HepG2 (cell line): ENCODE data around the gene LTA4H. TPM values are rescaled to one million over a fixed set of nuclear protein-coding genes. Genes with fewer than 3 reads are reported as not detected.
A peak's percentile ranks its signal among the peaks of the same experiment; 100 is the strongest.

Experiments used
- ARNT2 ChIP-seq: sonication (generic); formaldehyde crosslinking; IDR thresholded peaks from 2 replicates; pipeline ENCODE4 v1.8.0; 2022; ENCODE audit warnings: mild to moderate bottlenecking, low read depth, missing genetic modification reagents, moderate library complexity
- ATM ChIP-seq: fragments of 450-650 bp; IDR thresholded peaks from 2 replicates; pipeline ENCODE4 v1.7.1; 2017; ENCODE audit warnings: mild to moderate bottlenecking, borderline replicate concordance
- CHD4 ChIP-seq: fragments of 200-600 bp; sonication (generic); IDR thresholded peaks from 2 replicates; pipeline ENCODE4 v1.7.0; 2017; ENCODE audit warnings: mild to moderate bottlenecking, low read length, borderline replicate concordance
- GATAD1 ChIP-seq: IDR thresholded peaks from 2 replicates; pipeline ENCODE4 v1.6.1; 2016; ENCODE audit warnings: missing genetic modification reagents, missing compliant biosample characterization
- GFI1 ChIP-seq: sonication (generic); formaldehyde crosslinking; IDR thresholded peaks from 2 replicates; pipeline ENCODE4 v1.5.0; 2020; ENCODE audit warnings: missing genetic modification reagents, mild to moderate bottlenecking, borderline replicate concordance
- MXI1 ChIP-seq: IDR thresholded peaks from 3 replicates; pipeline ENCODE4 v1.6.1; 2012; ENCODE audit warnings: low read depth, low read length, inconsistent platforms, borderline replicate concordance
- NFKBIZ ChIP-seq: IDR thresholded peaks from 2 replicates; pipeline ENCODE4 v1.6.1; 2018; ENCODE audit warnings: missing genetic modification reagents, missing compliant biosample characterization
- REXO4 ChIP-seq: sonication (generic); formaldehyde crosslinking; IDR thresholded peaks from 2 replicates; pipeline ENCODE4 v1.8.0; 2022; ENCODE audit warnings: missing genetic modification reagents, mild to moderate bottlenecking, borderline replicate concordance
- RFX5 ChIP-seq: IDR thresholded peaks from 2 replicates; pipeline ENCODE4 v1.6.1; 2011; ENCODE audit warnings: low read depth, low read length, improper control_type of control experiment
- RNF2 ChIP-seq: fragments of 450-650 bp; conservative IDR thresholded peaks from 2 replicates; pipeline ENCODE4 v1.6.1; 2016; ENCODE audit warnings: low read depth
- SOX13 ChIP-seq, 3 experiments: fragments of 450-650 bp in 1 of 3; sonication (generic) in 1 of 3; formaldehyde crosslinking in 1 of 3; IDR thresholded peaks in 2 of 3; conservative IDR thresholded peaks in 1 of 3; 2 replicates each; pipeline versions ENCODE4 v1.5.0 to v1.6.1; 2016 to 2020; ENCODE audit warnings: antibody characterized with exemption in 1 of 3, mild to moderate bottlenecking in 1 of 3, missing compliant biosample characterization in 1 of 3, missing genetic modification reagents in 1 of 3, moderate library complexity in 1 of 3
- TBX2 ChIP-seq: sonication (generic); formaldehyde crosslinking; IDR thresholded peaks from 2 replicates; pipeline ENCODE4 v1.5.0; 2020; ENCODE audit warnings: missing genetic modification reagents, mild to moderate bottlenecking, borderline replicate concordance
- ZGPAT ChIP-seq: IDR thresholded peaks from 2 replicates; pipeline ENCODE4 v1.6.1; 2016; ENCODE audit warnings: mild to moderate bottlenecking
- ZKSCAN8 ChIP-seq: IDR thresholded peaks from 2 replicates; pipeline ENCODE4 v1.6.1; 2016; ENCODE audit warnings: borderline replicate concordance, missing genetic modification reagents, missing compliant biosample characterization
- ZNF12 ChIP-seq: sonication (generic); formaldehyde crosslinking; IDR thresholded peaks from 2 replicates; pipeline ENCODE4 v1.5.0; 2020; ENCODE audit warnings: missing genetic modification reagents
- ZNF569 ChIP-seq: sonication (generic); formaldehyde crosslinking; IDR thresholded peaks from 2 replicates; pipeline ENCODE4 v1.5.0; 2020; ENCODE audit warnings: mild to moderate bottlenecking, missing genetic modification reagents, moderate library complexity, borderline replicate concordance
- ZNF605 ChIP-seq: sonication (generic); formaldehyde crosslinking; IDR thresholded peaks from 2 replicates; pipeline ENCODE4 v1.8.0; 2022; ENCODE audit warnings: mild to moderate bottlenecking, missing genetic modification reagents
- ZNF619 ChIP-seq: sonication (generic); formaldehyde crosslinking; IDR thresholded peaks from 2 replicates; pipeline ENCODE4 v1.4.0; 2020; ENCODE audit warnings: mild to moderate bottlenecking, missing genetic modification reagents
- ZNF670 ChIP-seq: sonication (generic); formaldehyde crosslinking; IDR thresholded peaks from 2 replicates; pipeline ENCODE4 v1.8.0; 2022; ENCODE audit warnings: mild to moderate bottlenecking, missing genetic modification reagents, borderline replicate concordance
- ZNF75D ChIP-seq: sonication (generic); formaldehyde crosslinking; IDR thresholded peaks from 2 replicates; pipeline ENCODE4 v1.8.1; 2023; ENCODE audit warnings: missing genetic modification reagents, mild to moderate bottlenecking, borderline replicate concordance
- ZNF777 ChIP-seq: sonication (generic); formaldehyde crosslinking; IDR thresholded peaks from 2 replicates; pipeline ENCODE4 v1.4.0; 2020; ENCODE audit warnings: missing genetic modification reagents
- ZNF790 ChIP-seq: sonication (generic); formaldehyde crosslinking; IDR thresholded peaks from 2 replicates; pipeline ENCODE4 v1.8.0; 2022; ENCODE audit warnings: missing genetic modification reagents, mild to moderate bottlenecking, borderline replicate concordance
- ZNF83 ChIP-seq: sonication (generic); formaldehyde crosslinking; IDR thresholded peaks from 2 replicates; pipeline ENCODE4 v1.4.0; 2020; ENCODE audit warnings: missing genetic modification reagents, mild to moderate bottlenecking, borderline replicate concordance
- ZSCAN9 ChIP-seq: IDR thresholded peaks from 2 replicates; pipeline ENCODE4 v1.6.1; 2016; ENCODE audit warnings: borderline replicate concordance
- ZZZ3 ChIP-seq: sonication (generic); formaldehyde crosslinking; IDR thresholded peaks from 2 replicates; pipeline ENCODE4 v1.4.0; 2020; ENCODE audit warnings: missing genetic modification reagents, mild to moderate bottlenecking, borderline replicate concordance
- polyA plus RNA-seq, 8 experiments: library from polyadenylated mRNA; depleted of rRNA in 3 of 8; stranded (reverse) in 7 of 8; unstranded in 1 of 8; fragments of >200 nt; fragmentation: Illumina TruSeq in 4 of 8; extraction: Trizol in 4 of 8; gene quantifications; 2 replicates each; pipeline versions ENCODE4 v1.2.1 to v1.2.3, GENCODE V29; 2011 to 2016; ENCODE audit warnings: low read depth in 4 of 8, missing spikeins in 1 of 8, mixed read lengths in 1 of 8; ENCODE audit not compliant: insufficient read depth in 1 of 8
- total RNA-seq, 5 experiments: library from RNA; depleted of rRNA; stranded (reverse); fragments of >200 nt; fragmentation: Illumina TruSeq; extraction: Trizol; gene quantifications; 2 replicates each; pipeline ENCODE4 v1.2.3, GENCODE V29; 2016; ENCODE audit warnings: low read depth in 1 of 5
- TF ChIP-seq, protein P1 (sequence below): sonication (generic); formaldehyde crosslinking; IDR thresholded peaks from 2 replicates; pipeline ENCODE4 v1.4.0; 2020; ENCODE audit warnings: mild to moderate bottlenecking, missing genetic modification reagents, borderline replicate concordance
- TF ChIP-seq, protein P2 (sequence below): sonication (generic); formaldehyde crosslinking; IDR thresholded peaks from 2 replicates; pipeline ENCODE4 v1.9.0; 2021; ENCODE audit warnings: missing genetic modification reagents, borderline replicate concordance

Gene LTA4H
- total and polyA plus RNA-seq, 2 of the 13 experiments (the other 11 are each of a cell fraction or from before 2014, with no cell fraction given) = 87.5 to 90.4 TPM

DNA sequence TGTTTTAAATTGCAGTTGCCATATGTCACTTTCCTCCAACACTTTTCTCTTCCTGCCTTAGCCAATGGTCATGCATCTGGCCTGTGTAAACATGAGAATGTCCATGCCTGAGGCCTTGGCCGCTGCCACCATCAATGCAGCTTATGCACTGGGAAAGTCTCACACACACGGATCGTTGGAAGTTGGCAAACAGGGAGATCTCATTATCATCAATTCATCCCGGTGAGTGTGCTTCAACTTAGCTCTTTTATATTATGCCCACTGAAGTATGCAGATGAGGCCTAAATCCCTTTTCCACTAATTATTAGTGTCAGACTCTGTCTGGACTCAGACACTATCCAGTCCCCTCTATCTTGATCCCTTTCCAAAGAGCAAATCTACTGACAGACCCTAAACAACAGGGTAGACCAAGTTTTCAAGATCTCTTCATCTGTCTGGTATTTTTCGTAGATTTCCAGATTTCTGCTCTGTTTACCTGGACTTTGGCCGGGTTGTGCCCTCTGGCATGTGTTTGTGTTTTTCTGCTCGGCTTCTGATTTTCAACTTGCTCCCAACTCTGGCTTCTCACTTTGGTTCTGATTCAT is 69.0 kb downstream of the LTA4H start (continued):
- peak; percentile 41; the same call in 1 of the 2 replicates for TF ChIP-seq CHD4
- TF ChIP-seq ARNT2 (CRISPR knock-in tag) = no peak
- TF ChIP-seq ZNF569 (CRISPR knock-in tag) = no peak
- TF ChIP-seq ZNF777 = no peak
- TF ChIP-seq ATM = no peak
- TF ChIP-seq REXO4 (CRISPR knock-in tag) = no peak
- peak; percentile 36; the same call in 1 of the 2 replicates for TF ChIP-seq ZSCAN9 (CRISPR knock-in tag)
- TF ChIP-seq, protein P1, sequence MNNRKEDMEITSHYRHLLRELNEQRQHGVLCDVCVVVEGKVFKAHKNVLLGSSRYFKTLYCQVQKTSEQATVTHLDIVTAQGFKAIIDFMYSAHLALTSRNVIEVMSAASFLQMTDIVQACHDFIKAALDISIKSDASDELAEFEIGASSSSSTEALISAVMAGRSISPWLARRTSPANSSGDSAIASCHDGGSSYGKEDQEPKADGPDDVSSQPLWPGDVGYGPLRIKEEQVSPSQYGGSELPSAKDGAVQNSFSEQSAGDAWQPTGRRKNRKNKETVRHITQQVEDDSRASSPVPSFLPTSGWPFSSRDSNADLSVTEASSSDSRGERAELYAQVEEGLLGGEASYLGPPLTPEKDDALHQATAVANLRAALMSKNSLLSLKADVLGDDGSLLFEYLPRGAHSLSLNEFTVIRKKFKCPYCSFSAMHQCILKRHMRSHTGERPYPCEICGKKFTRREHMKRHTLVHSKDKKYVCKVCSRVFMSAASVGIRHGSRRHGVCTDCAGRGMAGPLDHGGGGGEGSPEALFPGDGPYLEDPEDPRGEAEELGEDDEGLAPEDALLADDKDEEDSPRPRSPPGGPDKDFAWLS (CRISPR knock-in tag) = no peak
- peak; percentile 92 for TF ChIP-seq GFI1
- TF ChIP-seq, protein P2, sequence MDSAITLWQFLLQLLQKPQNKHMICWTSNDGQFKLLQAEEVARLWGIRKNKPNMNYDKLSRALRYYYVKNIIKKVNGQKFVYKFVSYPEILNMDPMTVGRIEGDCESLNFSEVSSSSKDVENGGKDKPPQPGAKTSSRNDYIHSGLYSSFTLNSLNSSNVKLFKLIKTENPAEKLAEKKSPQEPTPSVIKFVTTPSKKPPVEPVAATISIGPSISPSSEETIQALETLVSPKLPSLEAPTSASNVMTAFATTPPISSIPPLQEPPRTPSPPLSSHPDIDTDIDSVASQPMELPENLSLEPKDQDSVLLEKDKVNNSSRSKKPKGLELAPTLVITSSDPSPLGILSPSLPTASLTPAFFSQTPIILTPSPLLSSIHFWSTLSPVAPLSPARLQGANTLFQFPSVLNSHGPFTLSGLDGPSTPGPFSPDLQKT (CRISPR knock-in tag) = no peak
- TF ChIP-seq ZNF790 (CRISPR knock-in tag) = no peak
- TF ChIP-seq SOX13 (IDR thresholded peaks at IDR 0.05) = 0 out of 2 replicates have a peak, but pooled peaks have one; percentile 23
- TF ChIP-seq SOX13 (CRISPR knock-in tag; conservative IDR thresholded peaks at IDR 0.05 in 1 of 2, IDR thresholded peaks at IDR 0.05 in 1 of 2) = peak in 1 of 2 experiments; percentile 49; a peak in 2 of 4 replicates
- TF ChIP-seq ZNF670 (CRISPR knock-in tag) = peak; percentile 69; the same call in 1 of the 2 replicates
- TF ChIP-seq TBX2 (CRISPR knock-in tag) = peak; percentile 73; the same call in 1 of the 2 replicates
- TF ChIP-seq RFX5 = no peak
- TF ChIP-seq ZNF12 (CRISPR knock-in tag) = peak; percentile 47; the same call in 1 of the 2 replicates
- TF ChIP-seq ZNF83 (CRISPR knock-in tag) = no peak
- no peak; the same call in 1 of the 2 replicates for TF ChIP-seq ZZZ3
- peak; percentile 61 for TF ChIP-seq ZGPAT
- TF ChIP-seq ZNF619 = peak; percentile 30; the same call in 1 of the 2 replicates
- TF ChIP-seq ZNF75D (CRISPR knock-in tag) = no peak
- peak; percentile 27; the same call in 1 of the 3 replicates for TF ChIP-seq MXI1
- TF ChIP-seq ZKSCAN8 (CRISPR knock-in tag) = 0 out of 2 replicates have a peak, but pooled peaks have one; percentile 36
- peak; percentile 49; the same call in 1 of the 2 replicates for TF ChIP-seq ZNF605 (CRISPR knock-in tag)
- TF ChIP-seq NFKBIZ (CRISPR knock-in tag) = no peak
- no peak for TF ChIP-seq RNF2
- no peak for TF ChIP-seq GATAD1 (CRISPR knock-in tag)
